Erythroblast (primary cell): ENCODE data around the gene RILPL1.
A peak's percentile ranks its signal among the peaks of the same experiment; 100 is the strongest.
"Not testable (repeated sequence)": the region's sequence is repeated elsewhere in the genome, so short reads cannot be mapped to it uniquely, and the experiment has no call there.

Experiments used
- DNase-seq, 2 experiments: peaks; one replicate each; lab custom pipeline; 2025; lab: John Stamatoyannopoulos, UW
- GATA1 ChIP-seq: IDR thresholded peaks from 2 replicates; pipeline ENCODE4 v1.6.1; 2011; ENCODE audit warnings: low read depth, mild to moderate bottlenecking, control low read depth, low read length, moderate library complexity
- POLR2A ChIP-seq: IDR thresholded peaks from 2 replicates; pipeline ENCODE4 v1.6.1; 2011; ENCODE audit warnings: mild to moderate bottlenecking, low read length

The RILPL1 gene

GRCh38 chr12:123546281-123546680 is 12.8 kb upstream of the RILPL1 start:
- no peak for TF ChIP-seq GATA1
- TF ChIP-seq POLR2A = no peak
- DNase-seq = no peak

GRCh38 chr12:123543541-123543940 is 10.0 kb upstream of the RILPL1 start:
- no peak for TF ChIP-seq GATA1
- no peak for TF ChIP-seq POLR2A
- DNase-seq = no peak

GRCh38 chr12:123540899-123541662 is 7.6 kb upstream of the RILPL1 start:
- TF ChIP-seq GATA1 (no peak), POLR2A (no peak)
- no peak for DNase-seq

GRCh38 chr12:123535952-123536351 is 2.4 kb upstream of the RILPL1 start:
- DNase-seq = not testable (repeated sequence)

- DNase-seq = peak; percentile 56 to 62
- TF ChIP-seq GATA1 (no peak), POLR2A (no peak)
These were observed 490 bp downstream of the RILPL1 start for GRCh38 chr12:123532808-123533649.

- no peak for TF ChIP-seq POLR2A
- DNase-seq = no peak
These were observed 1.5 kb downstream of the RILPL1 start for GRCh38 chr12:123532019-123532418.

- DNase-seq = no peak
These were observed 2.4 kb downstream of the RILPL1 start for GRCh38 chr12:123531091-123531490.

GRCh38 chr12:123530668-123531067 is 2.9 kb downstream of the RILPL1 start:
- TF ChIP-seq GATA1 (no peak), POLR2A (no peak)
- no peak for DNase-seq

More at GRCh38 chr12:123531091-123531490, 2.4 kb downstream of the RILPL1 start:
- TF ChIP-seq POLR2A = no peak

GRCh38 chr12:123529686-123530085 is 3.8 kb downstream of the RILPL1 start:
- DNase-seq = no peak
- no peak for TF ChIP-seq GATA1
- no peak for TF ChIP-seq POLR2A

- TF ChIP-seq GATA1 (no peak), POLR2A (no peak)
These were observed 4.7 kb downstream of the RILPL1 start for GRCh38 chr12:123528858-123529257.

GRCh38 chr12:123526542-123527080 is 6.9 kb downstream of the RILPL1 start:
- TF ChIP-seq GATA1 (no peak), POLR2A (no peak)
- DNase-seq = no peak

More at GRCh38 chr12:123528858-123529257, 4.7 kb downstream of the RILPL1 start:
- no peak for DNase-seq

GRCh38 chr12:123524378-123524777 is 9.1 kb downstream of the RILPL1 start:
- no peak for TF ChIP-seq GATA1
- DNase-seq = no peak

- TF ChIP-seq POLR2A = no peak
- no peak for TF ChIP-seq GATA1
- no peak for DNase-seq
These were observed 10.0 kb downstream of the RILPL1 start for GRCh38 chr12:123523518-123523917.

- no peak for DNase-seq
- TF ChIP-seq POLR2A (no peak), GATA1 (no peak)
These were observed 11.4 kb downstream of the RILPL1 start for GRCh38 chr12:123522164-123522563.
